KOPT-K1 (cell line): ENCODE results near the gene MRPL54.

Experiments used
- H3K27ac ChIP-seq: fragments of 200-600 bp; sonication (generic); 2 replicates; pipeline ENCODE4 v1.5.1; 2016; ENCODE audit warnings: antibody characterized with exemption, mild to moderate bottlenecking, low read depth, low read length; ENCODE audit not compliant: poor library complexity, severe bottlenecking
- H3K36me3 ChIP-seq: fragments of 200-600 bp; sonication (generic); 2 replicates; pipeline ENCODE4 v1.5.1; 2017; ENCODE audit warnings: antibody characterized with exemption, mild to moderate bottlenecking, low read length, moderate library complexity; ENCODE audit not compliant: insufficient read depth
- H3K9me3 ChIP-seq: fragments of 200-600 bp; sonication (generic); 2 replicates; pipeline ENCODE4 v1.5.1; 2017; ENCODE audit warnings: antibody characterized with exemption, low read length, mild to moderate bottlenecking; ENCODE audit not compliant: insufficient read depth, poor library complexity, severe bottlenecking

MRPL54 gene

DNA sequence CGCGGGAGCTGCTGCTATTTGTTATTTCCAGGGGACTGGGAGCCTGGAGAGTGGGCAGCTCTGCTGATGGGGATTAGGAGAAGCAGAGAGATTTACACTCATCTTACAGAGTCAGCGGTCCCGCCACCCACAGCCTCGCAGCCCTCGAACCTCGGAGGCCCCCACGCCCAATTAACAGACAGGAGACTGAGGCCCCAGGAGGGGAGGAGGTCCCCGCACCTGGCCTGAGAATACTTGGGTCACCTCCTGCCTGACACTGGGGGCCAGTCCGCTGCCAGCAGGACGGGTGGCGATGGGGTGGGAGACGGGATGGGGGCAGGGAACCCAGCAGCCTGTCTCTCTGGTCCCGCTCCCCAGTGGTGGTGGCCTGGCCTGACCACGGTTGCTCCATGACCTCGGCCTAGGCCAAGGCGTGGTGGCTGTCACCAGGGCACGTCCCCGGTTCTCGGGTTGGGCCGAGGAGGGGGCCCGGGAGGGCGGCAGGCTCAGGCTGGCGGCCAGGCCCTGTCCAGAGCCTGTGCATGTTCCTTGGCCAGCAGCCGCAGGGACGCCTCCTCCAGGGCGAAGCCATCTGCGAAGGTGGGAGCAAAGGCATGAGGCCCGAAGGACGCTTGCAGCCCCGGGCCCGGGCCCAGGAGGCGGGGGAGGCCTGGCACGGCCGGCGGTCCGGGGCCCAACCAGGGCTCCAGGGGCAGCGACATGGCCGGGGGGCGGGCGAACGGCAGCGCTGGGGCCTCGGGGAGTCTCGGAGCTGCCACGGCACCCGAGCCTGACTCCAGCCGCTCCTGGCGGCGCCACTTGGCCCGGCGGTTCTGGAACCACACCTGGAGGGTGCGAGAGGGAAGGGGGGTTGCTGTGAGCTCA is 7.9 kb downstream of the MRPL54 start:
- H3K36me3 ChIP-seq = peaks cover 37% of the 10 kb centered on the region
- no peak overlapping the region for H3K27ac ChIP-seq
- no peaks in the 10 kb centered on the region for H3K9me3 ChIP-seq

DNA sequence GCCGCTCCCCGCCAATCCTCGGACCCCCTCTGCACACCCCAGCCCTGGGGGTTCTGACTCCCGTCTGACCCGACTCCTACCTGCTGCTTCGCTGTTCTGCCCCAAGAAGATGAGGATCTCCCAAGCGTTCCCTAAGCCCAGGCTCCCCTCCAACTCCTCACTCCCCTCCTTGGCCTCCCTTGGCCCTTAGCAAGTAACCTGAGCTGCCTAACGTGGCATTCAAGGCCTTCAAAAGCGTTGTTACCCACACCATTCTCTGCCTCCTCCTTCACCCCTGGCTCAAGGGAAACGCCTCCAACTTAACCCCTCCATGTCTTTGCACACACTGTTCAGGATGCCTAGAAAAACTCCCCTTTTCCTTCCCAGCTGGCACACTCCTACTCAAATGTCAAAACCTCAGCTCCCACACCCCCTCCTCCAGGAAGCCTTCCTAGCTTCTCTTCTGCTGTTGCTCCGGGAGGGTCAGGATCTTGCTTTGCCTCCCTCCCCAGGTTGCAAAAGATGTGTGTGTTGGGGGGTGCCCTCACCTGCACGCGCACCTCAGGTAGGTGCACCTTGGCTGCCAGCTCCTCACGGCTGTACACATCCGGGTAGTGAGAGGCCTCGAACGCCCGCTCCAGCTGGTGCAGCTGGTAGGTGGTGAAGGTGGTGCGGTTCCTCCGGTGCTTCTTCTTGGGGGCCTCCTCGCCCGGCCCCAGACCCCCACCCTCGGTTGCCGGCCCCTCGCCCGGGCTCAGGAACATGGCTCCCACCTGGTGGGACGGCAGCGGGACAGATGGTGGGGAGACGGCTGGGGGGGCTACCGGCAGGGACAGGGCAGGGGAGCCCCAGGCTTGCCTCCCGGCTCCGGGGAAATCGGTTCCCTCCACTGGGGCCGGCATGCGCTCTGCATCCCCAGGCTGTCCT is 8.8 kb downstream of the MRPL54 start:
- H3K9me3 ChIP-seq = no peaks in the 10 kb centered on the region
- peaks cover 32% of the 10 kb centered on the region for H3K36me3 ChIP-seq
- H3K27ac ChIP-seq = no peak overlapping the region

DNA sequence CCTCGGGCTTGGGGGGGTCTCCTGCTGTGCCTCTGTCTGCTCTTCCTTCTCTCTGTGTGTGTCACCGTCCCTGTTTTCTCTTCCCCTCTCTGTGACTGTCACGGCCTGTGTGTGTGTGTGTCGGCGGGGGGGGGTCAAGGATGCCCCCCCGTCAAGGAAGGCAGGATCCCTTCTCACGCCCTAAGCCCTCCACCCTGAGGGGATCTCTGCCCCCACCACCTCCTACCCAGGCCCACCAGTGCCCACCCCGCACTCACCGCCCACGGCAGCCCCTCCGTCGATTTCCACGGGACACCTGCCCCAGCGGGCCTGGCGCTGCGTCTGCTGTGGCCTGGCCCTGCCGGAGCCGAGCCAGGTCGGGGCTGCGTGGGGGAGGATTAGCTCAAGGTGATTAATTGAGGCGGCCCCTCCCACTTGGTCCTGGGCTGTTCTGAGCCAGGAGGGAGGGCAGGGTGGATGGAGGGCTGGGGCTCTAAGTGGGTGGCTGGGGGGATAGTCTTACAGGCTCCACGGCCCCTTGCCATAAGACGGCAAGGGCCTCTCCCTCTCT is 9.5 kb downstream of the MRPL54 start, which contains the start of gene RAX2:
TSS of gene RAX2 (minus strand) at position 323 of the 550 bp plus-strand sequence. CDS start 486 bp downstream, outside the sequence.
- H3K27ac ChIP-seq = no peak within 1 kb of the TSS
- no peaks in the 10 kb centered on the region for H3K9me3 ChIP-seq
- H3K36me3 ChIP-seq = peaks cover 25% of the 10 kb centered on the region

DNA sequence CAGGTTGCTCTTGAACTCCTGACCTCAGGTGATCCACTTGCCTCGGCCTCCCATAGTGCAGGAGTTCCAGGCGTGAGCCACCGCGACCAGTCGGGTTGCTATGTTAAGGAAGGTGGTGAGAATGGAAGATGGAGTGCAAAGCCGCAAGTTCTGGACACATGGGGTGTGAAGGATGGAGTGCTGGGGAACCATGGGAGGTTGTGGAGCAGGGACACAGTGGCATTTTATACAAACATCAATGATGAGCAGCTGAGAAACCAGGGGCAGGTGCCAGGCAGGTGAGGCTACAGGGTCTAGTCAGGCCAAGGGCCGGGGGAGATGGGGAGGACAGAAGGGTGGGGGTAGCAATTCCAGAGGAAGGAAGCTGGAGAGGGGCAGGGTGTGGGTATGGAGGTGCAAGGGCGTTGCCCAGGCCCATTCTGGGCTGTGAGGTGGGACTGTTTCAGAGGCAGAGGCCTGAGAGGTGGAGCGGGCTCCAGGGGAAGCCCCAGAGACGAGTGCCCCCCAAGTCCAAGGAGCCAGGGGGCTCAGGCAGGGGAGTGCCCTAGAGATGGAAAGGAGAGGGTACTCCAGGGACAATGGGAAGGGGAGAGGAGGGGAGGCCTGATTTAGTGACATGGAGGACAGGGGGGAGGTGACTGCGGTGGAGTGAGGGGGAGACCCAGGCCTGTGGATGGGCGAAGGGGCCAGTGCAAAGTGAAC is 11.5 kb downstream of the MRPL54 start:
- Histone ChIP-seq H3K27ac (no peak overlapping the region), H3K36me3 (peaks cover 5% of the 10 kb centered on the region; the same call in 1 of the 2 replicates), H3K9me3 (no peaks in the 10 kb centered on the region)

DNA sequence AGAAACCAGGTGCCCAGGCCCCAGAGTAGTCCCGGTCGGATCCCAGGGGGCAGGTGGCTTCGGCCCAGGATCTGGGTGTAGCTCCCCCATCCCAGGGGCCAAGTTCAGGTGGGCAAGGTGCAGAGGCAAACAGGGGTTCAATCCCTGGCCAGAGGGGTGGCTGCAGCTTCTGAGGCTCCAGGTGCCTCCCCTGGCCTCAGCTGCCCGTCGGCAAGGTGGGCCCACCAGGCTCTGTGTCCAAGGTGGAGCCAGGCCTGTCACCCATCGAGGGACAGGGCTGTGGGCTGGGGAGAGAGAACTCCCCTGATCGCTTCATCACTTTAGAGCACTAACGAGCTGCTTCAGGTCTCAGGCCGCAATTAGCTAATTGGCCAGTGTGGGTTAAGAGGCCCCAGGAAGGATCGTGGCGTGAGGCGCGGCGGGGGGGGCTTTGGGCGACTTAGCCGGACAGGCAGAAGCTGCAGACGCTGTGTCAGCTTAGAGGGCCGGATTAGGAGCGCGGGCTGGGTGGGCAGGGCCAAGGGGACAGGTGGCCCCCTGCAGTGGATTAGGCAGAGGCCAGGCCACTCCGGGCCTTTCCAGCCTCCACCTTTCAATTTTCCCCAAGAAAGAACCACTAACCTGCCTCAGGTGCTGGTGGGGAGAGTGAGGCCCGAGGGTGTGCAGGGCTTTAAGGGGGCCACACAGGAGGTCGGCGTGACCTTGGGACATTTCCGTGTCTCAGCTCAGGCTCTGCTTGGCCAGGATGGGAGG is 12.3 kb downstream of the MRPL54 start:
- Histone ChIP-seq H3K9me3 (no peaks in the 10 kb centered on the region), H3K36me3 (no peaks in the 10 kb centered on the region), H3K27ac (no peak overlapping the region)

DNA sequence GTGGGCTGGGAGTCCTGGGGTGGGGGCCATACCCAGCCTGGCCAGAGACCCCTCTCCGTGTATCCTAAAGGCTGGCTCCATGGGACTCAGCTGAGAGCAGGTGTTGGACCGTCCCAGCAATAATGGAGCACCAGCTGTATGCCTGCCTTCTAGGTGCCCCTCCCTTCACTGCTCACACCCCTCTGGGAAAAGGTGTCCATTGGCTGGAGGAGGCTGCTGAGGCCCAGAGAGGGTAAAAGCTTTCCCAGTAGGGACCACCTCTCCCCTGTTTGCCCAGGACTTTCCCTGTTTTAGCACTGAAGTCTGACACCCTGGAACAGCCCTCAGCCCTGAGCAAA is 12.9 kb downstream of the MRPL54 start:
- Histone ChIP-seq H3K36me3 (no peaks in the 10 kb centered on the region), H3K27ac (no peak overlapping the region), H3K9me3 (no peaks in the 10 kb centered on the region)

DNA sequence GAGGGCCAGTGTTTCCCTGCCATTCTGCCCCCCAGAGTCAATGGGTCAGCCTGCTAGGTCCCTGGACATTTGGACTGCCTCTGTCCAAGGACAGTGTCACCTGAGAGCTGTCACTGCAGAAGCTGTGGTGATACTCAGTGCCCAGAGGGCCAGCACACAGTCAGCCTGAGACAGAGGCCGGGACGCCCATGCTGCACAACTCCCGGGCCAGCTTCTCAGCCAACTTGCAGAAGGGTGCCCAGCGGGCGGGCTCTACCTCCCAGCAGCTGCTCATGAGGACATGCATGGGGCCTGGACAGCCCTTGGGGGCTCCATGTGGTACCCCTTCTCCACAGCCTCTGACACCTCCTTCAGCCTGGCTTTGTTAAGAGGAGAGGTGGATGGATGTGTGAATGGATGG is 13.3 kb downstream of the MRPL54 start:
- Histone ChIP-seq H3K9me3 (peaks cover under 1% of the 10 kb centered on the region), H3K36me3 (no peaks in the 10 kb centered on the region), H3K27ac (no peak overlapping the region)

DNA sequence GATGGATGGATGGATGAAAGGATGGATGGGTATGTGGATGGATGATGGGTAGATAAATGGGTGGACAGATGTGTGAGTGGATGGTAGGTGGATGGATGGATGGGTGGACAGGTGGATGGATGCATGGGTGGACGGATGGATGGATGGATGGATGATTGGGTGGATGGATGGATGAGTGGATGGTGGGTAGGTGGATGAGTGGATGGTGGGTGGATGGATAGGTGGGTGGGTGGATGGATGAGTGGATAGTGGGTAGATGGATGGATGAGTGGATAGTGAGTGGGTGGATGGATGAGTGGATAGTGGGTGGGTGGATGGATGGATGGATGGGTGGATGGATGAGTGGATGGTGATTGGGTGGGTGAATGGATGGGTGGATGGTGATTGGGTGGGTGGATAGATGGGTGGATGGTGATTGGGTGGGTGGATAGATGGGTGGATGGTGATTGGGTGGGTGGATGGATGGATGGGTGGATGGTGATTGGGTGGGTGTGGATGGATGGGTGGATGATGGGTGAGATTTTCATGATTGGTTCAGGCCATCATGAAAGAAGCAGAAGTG is 14.1 kb downstream of the MRPL54 start:
- Histone ChIP-seq H3K27ac (no peak overlapping the region), H3K9me3 (peaks cover 8% of the 10 kb centered on the region), H3K36me3 (no peaks in the 10 kb centered on the region)

DNA sequence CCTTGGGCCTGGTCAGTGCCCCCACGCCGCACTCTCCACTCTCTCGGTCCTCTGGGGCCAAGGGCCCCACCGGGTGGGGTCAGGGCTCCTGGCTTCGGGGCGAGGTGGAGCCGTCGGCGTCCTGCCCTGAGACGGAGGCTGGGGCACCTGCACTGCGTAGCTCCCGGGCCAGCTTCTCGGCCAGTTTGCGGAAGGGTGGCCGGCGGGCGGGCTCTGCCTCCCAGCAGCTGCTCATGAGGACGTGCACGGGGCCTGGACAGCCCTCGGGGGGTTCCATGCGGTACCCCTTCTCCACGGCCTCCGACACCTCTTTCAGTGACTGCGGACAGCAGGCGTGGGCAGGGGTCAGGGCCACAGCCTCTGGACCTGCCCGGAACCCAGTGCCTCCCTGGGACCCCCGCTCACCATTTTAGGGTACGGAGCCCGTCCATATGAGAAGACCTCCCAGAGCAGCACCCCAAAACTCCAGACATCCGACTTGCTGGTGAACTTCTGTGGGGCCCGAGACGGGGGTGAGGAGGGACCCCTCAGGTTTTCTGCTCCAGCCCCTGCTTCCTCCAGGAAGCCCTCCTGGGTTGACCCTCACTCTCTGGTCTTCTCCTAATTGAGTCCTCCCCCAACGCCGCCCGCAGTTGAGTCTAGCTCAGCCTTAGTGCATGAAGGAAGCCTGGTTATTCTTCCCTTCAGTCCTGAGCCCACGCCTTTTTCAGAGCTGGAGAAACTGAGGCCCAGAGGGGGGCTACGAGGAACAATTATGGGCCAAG is 15.8 kb downstream of the MRPL54 start:
- peaks cover 19% of the 10 kb centered on the region for H3K9me3 ChIP-seq
- no peak overlapping the region for H3K27ac ChIP-seq
- H3K36me3 ChIP-seq = no peaks in the 10 kb centered on the region

DNA sequence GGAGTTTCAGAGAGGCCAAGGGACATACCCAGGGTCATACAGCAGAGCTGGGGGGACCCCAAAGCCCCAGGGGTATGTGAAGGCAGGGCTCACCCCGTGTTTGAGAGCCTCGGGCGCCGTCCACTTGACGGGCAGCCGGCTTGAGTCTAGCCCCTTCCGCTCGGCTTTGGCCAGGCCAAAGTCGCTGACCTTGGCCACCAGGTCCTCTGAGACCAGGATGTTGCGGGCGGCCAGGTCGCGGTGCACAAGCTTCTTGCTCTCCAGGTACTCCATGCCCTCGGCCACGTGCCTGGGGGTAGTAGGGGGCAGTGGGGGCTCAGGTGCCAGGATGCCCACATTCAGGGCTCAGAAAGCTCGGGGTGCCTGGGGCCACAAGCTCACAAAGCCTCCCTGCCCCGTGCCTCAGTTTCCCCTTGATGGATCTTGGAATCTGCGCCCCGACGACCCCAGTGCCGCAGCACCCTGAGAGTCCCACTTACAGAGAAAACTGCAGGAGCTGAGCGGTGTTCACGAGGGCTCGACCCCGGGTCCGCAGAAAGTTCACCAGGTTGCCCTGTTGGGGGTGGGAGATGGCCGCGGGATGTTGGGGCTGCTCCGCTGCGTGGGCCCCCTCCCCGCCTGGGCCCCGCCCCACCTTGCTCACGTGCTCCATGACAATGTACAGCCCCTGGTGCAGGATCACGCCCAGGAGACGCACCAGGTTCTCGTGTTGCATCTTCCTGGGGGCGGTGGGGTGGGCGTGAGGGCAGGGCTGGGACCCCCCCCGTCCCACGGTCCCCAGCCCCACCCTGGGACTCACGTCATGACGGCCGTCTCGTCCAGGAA is 16.6 kb downstream of the MRPL54 start:
- Histone ChIP-seq H3K36me3 (no peaks in the 10 kb centered on the region), H3K9me3 (peaks cover 19% of the 10 kb centered on the region), H3K27ac (no peak overlapping the region)

DNA sequence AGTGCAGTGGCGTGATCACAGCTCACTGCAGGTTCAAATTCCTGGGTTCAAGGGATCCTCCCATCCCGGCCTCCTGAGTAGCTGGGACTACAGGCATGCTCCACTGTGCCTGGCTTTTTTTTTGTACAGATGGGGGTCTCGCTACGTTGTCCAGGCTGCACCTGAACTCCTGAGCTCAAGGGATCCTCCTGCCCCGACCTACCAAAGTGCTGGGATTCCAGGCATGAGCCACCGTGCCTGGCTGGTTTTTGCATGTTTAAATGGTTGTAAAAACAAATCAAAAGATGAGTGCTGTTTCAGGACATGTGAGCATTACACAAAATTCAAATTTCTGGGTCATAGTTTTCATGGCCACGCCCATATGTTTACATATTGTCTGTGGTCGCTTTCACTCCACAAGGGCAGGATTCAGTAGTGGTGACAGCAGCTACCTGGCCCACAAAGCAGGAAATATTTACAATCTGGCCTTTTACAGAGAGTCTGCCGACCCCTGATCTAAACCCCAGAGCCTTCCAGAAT is 18.4 kb downstream of the MRPL54 start:
- Histone ChIP-seq H3K9me3 (peaks cover 19% of the 10 kb centered on the region), H3K27ac (no peak overlapping the region), H3K36me3 (no peaks in the 10 kb centered on the region)

DNA sequence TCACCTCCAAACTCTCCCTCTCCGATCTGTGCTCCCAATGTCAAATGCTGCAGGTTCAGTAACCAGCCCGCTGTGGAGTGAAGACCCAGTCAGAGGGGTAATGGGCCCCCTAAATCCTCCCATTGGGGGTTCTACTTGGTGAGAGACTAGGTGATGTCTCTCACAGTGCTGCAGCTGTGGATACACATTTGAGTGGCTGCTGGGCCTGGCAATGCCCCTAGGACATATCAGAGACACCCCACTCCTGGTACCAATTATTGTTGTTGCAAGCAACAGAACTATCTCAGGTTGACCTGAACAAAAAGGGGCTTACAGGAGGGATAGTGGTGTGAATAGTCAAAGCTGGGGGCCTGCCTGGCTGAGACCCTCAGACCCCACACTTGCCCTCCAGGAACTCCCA is 19.1 kb downstream of the MRPL54 start:
- Histone ChIP-seq H3K27ac (no peak overlapping the region), H3K36me3 (no peaks in the 10 kb centered on the region), H3K9me3 (peaks cover 19% of the 10 kb centered on the region)
